T-helper 2 cell (primary cell): ENCODE measurements around the gene ATP2C1.
"Not testable (repeated sequence)": the region's sequence is repeated elsewhere in the genome, so short reads cannot be mapped to it uniquely, and the experiment has no call there.

Experiments
- DNase-seq, 5 experiments: peaks; one replicate each; pipeline versions ENCODE4 v3.0.0 to v3.0.0-alpha.2; 2012 to 2022

ATP2C1 gene

DNA sequence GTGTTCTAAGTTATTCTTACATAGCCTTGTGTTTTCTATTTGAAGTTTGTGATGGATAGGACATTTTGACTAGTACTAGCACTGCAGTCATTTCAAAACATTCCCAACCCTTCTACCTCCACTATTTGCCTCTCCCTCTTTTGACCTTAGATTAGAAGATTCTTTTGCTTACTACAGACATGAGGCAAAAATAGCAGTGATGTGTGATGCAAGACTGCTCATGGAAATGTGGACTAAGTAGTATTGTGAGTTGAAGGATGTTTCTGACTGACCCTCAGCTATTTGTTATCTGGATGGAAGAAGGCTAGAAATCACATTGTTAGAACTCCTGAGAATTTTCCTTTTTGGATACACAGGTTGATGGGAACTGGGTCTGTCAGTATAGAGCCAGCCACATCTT is 45.9 kb downstream of the ATP2C1 start:
- no peak for DNase-seq

GRCh38 chr3:130941793-130942192 is 47.9 kb downstream of the ATP2C1 start:
- no peak for DNase-seq

GRCh38 chr3:130946882-130947281 is 53.0 kb downstream of the ATP2C1 start:
- DNase-seq: peak in 1 of 5 experiments; percentile 49

DNA sequence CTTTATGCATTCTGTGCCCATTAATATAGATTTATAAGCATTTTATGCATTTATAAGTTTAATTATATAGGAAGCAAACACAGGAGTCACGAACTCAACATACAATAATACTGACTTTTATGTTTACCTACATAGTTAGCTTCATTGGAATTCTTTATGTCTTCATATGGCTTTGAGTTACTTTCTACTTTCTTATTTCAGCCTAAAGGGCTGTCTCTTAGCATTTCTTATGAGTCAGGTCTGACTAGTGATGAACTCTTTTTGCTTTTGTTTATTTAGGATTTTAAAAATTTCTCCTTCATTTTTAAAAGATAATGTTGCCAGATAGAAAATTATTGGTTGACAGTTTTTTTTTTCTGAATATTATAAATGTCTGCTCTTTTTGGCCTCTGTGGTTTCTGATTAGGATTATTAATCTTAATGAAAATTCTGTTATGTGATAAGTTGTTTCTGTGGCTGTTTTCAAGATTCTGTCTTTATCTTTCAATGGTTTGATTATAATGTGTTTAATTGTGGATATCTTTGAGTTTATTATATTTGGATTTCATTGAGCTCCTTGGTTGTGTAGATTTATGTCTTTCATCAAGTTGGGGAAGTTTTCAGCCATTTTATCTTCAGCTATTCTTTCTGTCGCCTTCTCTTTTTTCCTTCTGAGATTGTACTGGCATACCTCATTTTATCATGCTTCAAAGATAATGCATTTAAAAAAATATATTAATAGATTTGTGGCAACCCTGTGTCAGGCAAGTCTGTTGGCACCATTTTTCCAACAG is 54.3 kb downstream of the ATP2C1 start:
- DNase-seq: no peak

DNA sequence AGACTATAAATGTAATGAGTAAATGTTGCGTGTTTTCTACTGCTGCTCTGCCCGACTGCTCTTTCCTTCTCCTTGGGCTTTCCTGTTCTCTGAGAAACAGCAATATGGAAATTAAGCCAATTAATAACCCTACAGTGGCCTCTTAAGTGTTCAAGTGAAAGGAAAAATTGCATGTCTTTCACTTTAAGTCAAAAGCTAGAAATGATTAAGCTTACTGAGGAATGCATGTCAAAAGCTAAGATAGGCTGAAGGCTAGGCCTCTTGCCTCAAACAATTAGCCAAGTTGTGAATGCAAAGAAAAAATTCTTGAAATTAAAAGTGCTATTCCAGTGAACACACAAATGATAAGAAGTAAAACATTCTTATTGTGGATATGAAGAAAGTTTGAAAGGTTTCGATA is 55.0 kb downstream of the ATP2C1 start:
- DNase-seq: peak in 1 of 5 experiments; percentile 67

- DNase-seq: peak in 1 of 5 experiments; percentile 26
Measured at GRCh38 chr3:130950124-130950523, 56.2 kb downstream of the ATP2C1 start.

GRCh38 chr3:130950641-130951040 is 56.8 kb downstream of the ATP2C1 start:
- no peak for DNase-seq

DNA sequence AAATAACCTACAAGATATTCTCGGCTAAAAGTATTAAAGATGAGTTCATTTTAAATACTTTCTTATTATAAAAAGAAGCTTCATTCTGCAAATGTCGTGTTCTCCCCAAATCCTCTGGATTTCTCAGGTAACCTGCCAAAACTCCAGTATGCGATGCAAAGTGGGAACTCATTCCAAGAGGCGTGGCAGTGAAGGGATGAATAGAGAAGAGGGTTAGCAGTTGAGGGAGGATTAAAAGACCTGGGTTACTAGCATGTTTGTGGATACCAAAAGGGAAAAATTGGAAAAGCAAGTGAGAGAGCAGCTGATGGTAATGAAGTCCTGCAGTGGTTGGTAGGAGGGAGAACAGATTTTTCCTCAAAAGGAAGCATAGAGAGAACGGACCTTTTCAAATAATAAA is 61.6 kb downstream of the ATP2C1 start:
- no peak for DNase-seq

DNA sequence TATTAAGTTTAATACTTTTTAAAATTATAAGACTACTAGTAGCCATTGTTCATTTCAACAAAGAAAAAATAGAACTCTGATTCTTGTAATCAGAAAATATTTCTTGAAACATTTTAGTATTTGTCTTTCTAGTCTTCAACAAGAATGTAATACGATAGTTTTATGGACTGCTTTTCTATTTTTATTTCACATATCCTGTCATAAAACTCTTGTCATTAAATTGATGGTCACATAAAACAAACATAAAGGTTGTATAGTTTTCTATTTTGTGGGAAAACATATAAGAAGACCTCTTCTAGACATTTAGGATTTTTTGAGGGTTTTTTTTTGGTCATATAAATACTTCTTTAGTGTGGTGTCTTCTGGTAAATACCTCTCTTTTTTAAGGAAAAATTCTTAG is 62.4 kb downstream of the ATP2C1 start:
- no peak for DNase-seq

DNA sequence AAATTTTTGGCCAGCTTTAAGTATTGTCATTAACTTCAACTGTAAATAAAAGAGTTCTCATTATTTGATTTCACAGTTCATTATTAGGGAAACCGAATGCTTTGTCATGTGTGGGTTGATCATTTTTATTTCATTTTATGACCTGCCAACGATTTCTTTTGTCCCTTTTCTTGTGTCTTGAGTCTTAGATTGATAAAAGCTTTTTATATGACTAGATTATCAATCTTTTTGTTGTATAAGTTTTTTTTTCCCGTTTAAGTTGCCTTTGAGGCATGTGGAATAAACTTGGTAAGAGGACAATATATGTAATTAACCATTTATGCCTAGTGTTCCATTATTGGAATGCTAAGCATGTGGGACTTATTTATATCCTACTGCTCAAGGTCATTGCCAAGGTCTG is 62.8 kb downstream of the ATP2C1 start:
- DNase-seq: no peak

- no peak for DNase-seq
Measured at GRCh38 chr3:130960139-130960795, 66.4 kb downstream of the ATP2C1 start.

DNA sequence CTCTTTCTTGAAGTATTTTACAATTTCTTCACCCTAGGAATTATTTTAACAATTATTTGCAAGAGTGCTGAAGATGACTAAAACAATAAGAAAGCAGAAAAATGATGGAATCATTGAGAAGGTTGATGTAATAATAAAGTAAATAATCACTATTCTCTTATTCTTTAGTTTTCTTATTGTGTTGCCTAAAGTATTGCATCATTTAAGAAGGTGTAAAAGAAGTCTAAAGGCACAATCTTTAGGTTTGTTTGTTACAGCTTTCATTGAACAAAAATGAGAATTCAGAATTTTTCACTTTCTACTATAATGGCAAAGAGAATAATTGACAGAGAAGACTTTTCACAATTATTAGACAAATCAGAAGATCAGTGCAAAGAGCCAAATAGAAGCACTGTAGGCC is 67.6 kb downstream of the ATP2C1 start:
- no peak for DNase-seq

- DNase-seq: no peak
Measured at GRCh38 chr3:130963444-130963843, 69.6 kb downstream of the ATP2C1 start.

GRCh38 chr3:130963878-130964277 is 70.0 kb downstream of the ATP2C1 start:
- DNase-seq: no peak

DNA sequence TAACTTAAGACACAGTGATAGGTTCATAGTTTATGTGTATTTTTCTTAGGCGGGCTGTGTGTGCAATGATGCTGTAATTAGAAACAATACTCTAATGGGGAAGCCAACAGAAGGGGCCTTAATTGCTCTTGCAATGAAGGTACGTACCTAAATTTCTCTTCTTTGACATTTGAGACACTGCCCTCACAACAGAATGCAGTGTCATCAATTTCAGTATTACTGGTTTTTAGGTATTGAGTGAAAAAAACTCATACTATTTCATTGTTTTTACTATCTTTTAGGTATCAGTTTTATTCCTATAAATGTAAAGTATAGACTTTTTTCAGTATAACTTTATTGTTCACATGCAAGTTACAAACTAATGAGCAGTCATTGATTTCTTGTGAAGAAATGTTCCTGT is 73.4 kb downstream of the ATP2C1 start:
- DNase-seq: no peak

- DNase-seq: no peak
Measured at GRCh38 chr3:130968221-130968620, 74.3 kb downstream of the ATP2C1 start.

- DNase-seq: no peak
Measured at GRCh38 chr3:130969621-130970020, 75.7 kb downstream of the ATP2C1 start.

DNA sequence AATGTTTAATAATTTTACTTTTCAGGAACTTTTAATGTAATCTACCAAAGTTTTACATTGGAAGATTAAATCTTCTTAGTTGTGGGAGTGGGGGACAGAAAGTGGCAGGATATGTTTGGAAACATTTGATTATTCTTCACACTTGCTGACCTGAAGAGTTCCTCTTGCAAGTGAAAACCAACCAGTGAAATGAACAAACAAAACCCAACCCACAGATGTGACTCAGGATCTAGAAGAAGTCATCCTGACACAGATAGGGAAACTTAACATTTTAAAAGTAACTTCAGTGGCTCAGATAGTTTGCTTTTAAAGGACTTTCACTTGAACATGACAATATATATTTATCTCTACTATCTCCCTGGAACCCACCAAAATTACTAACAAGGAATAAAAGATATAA is 77.3 kb downstream of the ATP2C1 start:
- no peak for DNase-seq

GRCh38 chr3:130972592-130972991 is 78.7 kb downstream of the ATP2C1 start:
- not testable (repeated sequence) for DNase-seq

DNA sequence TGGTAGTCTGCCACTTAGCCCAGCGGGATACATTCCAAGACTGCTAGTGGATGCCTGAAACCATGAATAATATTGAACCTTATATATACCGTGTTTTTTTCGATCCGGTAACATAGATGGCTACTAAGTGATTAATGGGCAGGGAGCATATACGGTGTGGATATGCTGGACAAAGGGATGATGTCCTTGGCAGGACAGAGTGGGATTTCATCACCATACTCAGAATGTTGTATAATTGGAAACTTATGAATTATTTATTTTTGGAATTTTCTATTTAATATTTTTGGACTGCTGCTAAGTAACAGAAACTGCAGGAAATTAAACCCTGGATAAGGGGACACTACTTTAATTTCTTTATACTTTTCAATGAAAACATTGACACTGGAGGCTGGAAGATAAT is 79.5 kb downstream of the ATP2C1 start:
- no peak for DNase-seq

DNA sequence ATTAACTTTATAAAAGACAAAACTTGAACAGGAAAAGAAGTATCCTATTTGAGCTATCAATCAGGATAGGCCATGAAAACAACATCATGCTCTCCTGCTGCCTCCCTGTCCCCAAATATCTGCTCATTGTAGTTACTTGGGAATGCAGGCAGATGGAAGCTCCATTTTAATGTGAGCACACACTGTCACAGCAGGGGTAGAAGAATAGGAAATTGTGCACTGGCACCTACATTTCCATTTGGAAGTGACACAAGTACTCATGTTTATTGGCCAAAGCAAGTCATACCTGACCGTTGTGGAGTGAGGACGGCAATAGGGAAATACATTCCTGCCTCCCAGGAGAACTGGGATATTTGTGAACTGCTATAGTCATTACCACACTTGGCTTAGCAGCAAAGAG is 80.3 kb downstream of the ATP2C1 start:
- DNase-seq: no peak

- no peak for DNase-seq
Measured at GRCh38 chr3:130975251-130975650, 81.4 kb downstream of the ATP2C1 start.

DNA sequence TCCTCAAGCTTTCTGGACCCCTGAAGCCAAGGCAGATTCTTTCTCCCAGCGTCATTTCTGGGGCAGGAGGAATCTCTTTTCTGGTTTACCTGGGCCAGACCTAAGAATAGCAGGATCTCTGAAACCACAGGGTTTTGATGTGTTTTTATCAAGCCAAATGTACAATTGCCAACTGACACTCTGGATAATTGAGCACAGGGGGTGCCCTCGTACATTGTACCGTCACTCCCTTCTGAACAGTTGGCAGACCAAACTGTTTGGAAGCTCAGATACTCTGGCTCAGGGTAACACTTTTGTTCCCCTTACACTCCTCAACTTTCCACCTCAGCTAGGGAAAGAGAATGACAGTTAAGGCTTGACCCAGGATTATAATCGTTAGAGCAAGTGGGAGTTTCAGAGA is 82.8 kb downstream of the ATP2C1 start:
- DNase-seq: no peak

DNA sequence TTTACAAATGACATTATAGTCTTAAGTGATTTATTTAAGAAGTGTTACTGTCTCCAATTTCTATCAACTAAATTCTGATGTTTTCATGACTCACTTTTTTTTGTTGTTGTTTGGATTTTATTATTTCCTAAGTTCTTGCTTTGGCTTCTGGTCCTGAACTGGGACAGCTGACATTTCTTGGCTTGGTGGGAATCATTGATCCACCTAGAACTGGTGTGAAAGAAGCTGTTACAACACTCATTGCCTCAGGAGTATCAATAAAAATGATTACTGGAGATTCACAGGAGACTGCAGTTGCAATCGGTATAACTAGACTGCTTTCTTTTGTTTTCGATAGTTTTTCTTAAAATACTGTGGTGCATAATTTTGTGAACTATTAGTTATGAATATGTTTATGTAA is 85.2 kb downstream of the ATP2C1 start:
- DNase-seq: no peak

DNA sequence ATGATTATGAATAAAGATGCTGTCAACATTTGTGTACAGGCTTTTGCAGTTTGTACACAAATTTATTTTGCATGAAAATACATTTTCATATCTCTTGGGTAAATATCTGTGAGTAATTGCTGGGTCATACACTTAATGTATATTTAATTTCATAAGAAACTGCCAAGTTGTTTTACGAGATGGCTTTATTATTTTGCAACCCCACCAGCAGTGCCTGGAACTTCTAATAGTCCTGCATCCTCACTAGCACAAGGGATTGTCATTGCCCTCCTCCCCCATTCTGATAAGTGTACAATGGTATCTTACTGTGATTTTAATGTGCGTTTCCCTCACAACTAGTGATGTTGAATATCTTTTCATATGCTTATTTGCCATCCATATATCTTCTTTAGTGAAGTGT is 87.6 kb downstream of the ATP2C1 start:
- no peak for DNase-seq
